ENCODE results near the gene TRERF1.
A peak's percentile ranks its signal among the peaks of the same experiment; 100 is the strongest.

TRERF1 gene

GRCh38 chr6:42177514-42178364, 274.0 kb downstream of the TRERF1 start:
- DNase-seq, result peak in 1 of 2 donors; percentile 12

- DNase-seq, result no peak
Measured at GRCh38 chr6:42176981-42177380, 274.7 kb downstream of the TRERF1 start.

GRCh38 chr6:42175860-42176259, 275.9 kb downstream of the TRERF1 start:
- no peak for DNase-seq

Measured in inflammatory macrophage (primary cell).